Right renal pelvis (tissue), 4 donors: ENCODE measurements around the gene DIRAS1. TPM values are rescaled to one million over a fixed set of nuclear protein-coding genes. Genes with fewer than 3 reads are reported as not detected.

Experiments used
- DNase-seq, 4 donors: peaks; one replicate each; pipeline ENCODE4 v3.0.0-alpha.2; 2013; ENCODE audit warnings: low read depth in 4 of 4, low spot score in 3 of 4, missing footprints in 1 of 4
- polyA plus RNA-seq, 4 donors: library from polyadenylated mRNA; unstranded; fragments of 120-200 nt; gene quantifications; one replicate each; pipeline ENCODE4 v1.2.1, GENCODE V29; 2013; ENCODE audit not compliant: insufficient read length in 4 of 4

The DIRAS1 gene
- polyA plus RNA-seq, 4 donors: 2.6 to 3.6 (median 3.1) TPM

- no peak for DNase-seq
Measured at GRCh38 chr19:2729943-2730818, 9.0 kb upstream of the DIRAS1 start.

DNA sequence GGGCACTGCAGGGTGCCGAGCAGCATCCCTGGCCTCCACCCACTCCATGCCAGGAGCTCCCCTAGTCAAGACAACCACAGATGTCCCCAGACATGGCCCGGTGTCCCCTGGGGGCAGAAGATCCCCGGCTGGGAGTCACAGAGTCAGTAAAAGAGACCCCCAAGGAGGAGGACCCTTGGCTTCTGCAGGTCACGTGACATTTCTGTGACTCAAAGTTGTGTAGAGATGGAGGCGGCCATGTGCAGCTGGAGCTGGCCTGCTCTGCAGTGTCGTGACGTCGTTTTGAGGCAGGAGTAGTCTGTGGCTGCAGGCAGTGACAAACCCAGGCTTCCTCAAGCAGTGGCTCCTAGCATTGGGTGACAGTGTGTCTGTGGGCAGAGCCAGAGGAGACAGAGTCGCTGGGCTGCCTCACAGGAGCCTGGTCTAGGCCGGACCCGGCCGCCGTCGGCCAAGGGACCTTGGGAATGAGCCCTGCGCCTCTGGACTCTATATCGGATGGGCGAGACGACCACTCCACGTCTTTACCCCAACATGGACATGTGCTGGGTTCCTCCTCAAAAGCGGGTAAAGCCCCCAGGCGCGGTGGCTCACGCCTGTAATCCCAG, 7.7 kb upstream of the DIRAS1 start:
- DNase-seq: no peak

DNA sequence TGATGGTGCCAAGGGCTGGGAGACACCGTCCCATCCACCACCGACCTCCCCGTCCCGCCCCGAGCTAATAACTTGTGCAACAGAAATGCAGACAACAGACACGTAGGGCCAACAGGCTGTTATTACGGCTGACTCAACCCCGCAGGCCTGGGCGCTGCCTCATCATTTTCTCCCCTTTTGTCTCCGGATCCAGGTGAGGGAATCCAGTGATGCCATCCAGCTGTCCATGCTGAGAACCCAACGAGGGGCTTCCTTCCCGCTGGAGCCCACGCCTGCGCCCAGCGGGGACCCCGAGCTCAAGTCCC, 6.4 kb upstream of the DIRAS1 start:
- no peak for DNase-seq

DNA sequence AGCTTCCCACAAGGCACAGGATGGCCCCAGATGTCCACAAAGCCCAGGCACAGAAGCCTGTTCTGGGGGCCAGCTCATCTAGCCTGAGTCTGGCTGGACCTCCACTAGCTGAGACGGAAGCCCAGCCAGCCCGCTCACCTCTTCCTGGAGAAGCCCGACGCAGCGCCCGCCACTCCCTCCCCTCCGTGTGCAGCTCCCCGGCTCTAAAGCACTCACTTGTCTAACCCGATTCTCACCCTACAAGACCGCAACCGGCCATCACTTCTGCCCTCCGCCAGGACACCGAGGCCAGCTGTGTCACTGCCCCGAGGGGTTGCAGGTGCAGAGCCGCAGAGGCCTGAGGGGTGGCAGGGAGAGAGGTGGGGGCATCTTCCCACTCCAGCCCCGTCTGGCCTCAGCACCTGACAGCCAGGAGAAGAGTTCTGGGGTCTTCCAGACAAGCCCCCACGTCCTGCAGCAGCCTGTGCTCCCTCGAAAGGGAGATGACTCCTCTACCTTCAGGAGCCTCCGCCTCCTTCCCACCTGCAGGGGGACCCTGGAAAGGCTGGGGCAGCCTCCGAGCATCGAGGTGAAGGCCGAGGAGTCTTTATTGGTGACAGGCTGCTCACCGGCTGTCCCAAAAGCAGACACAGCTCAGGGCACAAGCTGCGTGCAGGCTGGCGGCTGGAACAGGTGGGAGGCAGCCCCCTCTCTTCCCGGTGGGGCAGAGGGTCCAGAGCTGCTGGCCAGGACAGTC, 5.9 kb upstream of the DIRAS1 start:
- no peak for DNase-seq

DNA sequence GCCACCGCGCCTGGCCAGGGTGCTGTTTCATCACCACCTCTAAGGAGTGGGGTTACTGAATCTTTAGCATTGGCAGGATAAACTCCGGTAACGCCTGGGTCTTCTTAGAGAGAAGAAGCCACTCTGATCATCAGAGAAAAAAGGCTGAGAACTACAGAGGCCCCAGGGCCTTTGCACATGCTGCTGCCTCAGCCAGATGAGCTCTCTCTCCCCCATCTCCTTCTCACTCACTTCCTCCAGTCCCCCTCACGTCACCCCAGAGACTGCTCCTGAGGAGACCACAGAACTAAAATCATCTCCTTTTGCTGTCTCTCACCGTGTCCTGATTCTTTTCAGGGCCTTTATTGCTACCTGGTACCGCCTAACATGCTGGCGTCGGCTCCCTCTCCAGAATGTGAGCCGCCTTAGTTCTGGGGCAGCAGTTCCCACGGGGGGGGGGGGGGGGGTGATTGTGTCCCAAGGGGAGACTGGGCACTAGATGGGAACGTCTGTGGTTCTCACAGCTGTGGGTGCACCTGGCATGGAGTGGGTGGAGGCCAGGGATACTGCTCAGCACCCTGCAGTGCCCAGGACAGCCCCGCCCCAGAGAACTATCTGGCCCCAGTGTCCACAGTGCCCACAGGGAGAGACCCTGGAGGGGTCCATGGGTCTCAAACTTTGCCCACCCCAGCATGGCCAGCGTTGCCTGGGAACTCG, 5.1 kb upstream of the DIRAS1 start:
- no peak for DNase-seq

DNA sequence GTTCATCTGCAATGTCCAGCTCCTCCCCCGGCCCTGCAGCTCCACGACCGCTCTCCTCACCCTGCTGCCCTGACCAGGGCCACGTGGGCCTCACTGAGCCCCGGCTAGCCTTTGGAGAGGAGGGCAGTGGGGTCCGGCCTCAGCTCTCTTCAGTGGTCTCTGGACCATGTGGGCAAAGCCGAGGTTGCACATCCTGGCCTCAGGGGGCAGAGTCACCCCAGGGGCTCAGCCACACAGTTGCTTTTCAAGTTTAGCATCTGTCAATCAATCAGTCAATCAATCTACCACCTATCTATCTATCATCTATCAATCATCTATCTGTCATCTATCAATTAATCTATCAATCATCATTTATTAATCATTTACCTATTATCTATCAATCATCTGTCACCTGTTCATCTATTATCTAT, 3.0 kb upstream of the DIRAS1 start:
- DNase-seq: no peak

DNA sequence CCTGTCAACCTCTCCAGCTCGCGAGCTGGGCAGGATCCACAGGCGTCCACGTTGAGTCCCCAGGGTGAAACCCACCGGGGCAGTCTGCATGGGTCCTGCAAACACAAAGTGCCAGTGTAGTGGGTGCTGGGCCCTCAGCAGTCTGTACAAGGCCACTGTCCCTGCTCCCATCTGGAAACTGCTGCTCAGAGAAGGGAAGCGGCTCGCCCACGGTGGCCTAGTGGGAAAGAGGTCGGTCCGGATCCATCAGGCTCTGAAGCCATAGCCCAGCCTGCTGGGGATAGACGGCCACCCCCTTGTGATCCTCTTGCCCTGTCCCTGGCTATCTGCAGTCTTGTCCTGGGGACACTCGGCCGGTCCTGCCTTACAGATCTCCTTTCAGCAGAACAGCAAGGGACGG, 2.6 kb upstream of the DIRAS1 start:
- no peak for DNase-seq

DNA sequence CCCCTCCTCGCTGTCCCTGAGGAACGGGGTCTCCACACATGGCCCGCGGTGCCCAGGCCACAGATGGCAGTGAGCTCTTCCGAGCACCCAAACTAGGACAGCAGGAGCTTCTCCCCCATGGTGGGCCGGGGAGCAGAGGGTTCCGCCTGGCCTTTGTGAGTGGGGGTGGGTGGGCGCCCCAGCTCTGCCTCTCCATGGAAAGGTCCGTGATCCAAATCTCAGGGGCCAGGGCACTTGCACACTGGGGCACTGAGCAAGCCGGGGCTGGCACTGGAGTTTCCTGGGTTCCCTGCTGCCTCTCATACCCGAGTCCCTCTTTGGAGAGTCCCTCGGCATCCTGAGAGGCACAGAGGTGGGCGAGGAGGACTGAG, 2.2 kb upstream of the DIRAS1 start:
- DNase-seq: no peak

GRCh38 chr19:2722541-2723344, 1.6 kb upstream of the DIRAS1 start:
- DNase-seq: no peak

GRCh38 chr19:2721570-2722540, 683 bp upstream of the DIRAS1 start:
- no peak for DNase-seq

GRCh38 chr19:2719920-2720776, 1.0 kb downstream of the DIRAS1 start:
- no peak for DNase-seq

DNA sequence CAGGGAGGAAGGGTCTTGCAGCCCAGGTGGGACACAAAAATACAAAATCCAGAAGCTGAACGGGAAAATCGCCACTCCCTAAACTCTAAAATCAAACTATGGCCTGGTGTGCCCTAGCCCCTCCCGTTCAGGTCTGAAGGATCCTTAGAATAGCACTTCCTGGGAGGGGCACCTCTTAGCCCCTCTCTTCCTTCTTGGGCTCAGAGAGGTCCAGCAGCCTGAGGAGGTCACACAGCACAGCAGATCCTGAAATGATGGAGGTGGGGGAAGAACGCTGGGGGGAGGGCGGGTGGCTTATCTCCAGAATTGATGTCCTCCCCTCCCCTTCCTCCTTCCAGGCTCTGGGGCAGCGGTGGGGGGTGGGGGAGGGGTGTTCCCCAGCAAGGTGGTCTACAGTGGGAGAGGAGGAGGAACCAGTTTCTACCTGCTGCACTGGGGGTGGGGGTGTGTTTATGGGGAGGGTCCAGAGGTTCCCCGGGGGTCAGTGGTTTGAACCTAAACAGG, 1.9 kb downstream of the DIRAS1 start:
- no peak for DNase-seq

DNA sequence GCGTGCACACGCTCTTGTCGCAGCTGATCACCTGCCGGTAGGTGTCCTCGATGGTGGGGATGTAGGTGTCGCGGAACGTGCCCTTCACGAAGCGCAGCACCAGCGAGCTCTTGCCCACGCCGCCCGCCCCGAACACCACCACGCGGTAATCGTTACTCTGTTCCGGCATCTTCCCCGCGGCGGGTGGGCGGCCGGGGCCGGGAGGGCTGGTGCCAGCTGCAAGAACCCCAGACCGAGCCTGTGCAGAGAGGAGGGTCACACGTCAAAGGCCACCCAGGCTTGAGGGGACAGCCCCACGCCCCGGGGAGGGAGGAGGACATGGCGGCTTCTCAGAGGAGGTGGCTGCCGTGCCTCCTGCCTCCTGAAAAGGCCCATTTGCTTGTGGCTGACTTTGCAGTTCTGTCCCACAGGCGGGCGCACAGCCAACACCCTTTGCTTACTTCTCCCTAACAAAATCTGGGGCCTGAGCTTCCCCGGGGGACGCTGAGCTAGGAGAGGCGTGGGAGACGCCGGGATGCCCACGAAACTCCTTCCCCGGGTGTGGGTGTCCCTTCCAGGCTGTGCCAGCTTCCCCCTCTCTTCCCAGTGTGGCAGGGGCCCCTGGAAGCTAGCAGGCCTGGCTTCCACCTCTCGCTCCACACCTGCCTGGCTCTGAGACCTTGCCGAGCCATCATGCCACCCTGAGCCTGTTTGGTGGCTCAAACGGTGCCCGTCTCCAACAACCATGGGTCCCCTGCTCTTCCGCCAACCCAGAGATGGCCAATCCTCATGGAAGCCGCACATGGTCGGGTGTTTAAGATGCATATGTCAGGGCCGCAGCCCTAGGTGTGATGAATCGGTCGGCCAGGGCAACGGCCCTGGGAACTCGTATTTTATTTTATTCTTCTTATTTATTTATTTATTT, 3.3 kb downstream of the DIRAS1 start:
- DNase-seq: no peak

GRCh38 chr19:2716722-2717637, 4.2 kb downstream of the DIRAS1 start:
- no peak for DNase-seq

DNA sequence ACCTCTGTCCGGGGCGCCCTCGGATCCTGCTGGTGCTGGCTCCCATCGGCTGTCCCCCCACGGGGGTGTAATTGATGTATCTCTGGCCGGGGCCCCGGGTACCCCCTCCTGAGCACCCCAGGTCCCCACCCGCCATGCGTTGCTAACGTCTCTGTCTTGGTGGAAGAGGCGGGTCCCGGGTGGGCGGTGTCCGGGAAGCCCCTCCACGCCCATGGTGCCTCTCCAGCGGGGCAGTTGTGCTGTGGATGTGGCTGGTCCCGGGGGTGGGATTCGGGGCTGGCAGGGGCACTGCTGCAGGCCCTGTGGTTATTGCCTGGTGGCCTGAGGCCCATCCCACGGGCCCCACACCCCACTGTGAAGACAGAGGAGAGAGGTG, 4.9 kb downstream of the DIRAS1 start:
- DNase-seq: no peak
